ENCODE data around the gene SIAH2.

The SIAH2 gene

DNA sequence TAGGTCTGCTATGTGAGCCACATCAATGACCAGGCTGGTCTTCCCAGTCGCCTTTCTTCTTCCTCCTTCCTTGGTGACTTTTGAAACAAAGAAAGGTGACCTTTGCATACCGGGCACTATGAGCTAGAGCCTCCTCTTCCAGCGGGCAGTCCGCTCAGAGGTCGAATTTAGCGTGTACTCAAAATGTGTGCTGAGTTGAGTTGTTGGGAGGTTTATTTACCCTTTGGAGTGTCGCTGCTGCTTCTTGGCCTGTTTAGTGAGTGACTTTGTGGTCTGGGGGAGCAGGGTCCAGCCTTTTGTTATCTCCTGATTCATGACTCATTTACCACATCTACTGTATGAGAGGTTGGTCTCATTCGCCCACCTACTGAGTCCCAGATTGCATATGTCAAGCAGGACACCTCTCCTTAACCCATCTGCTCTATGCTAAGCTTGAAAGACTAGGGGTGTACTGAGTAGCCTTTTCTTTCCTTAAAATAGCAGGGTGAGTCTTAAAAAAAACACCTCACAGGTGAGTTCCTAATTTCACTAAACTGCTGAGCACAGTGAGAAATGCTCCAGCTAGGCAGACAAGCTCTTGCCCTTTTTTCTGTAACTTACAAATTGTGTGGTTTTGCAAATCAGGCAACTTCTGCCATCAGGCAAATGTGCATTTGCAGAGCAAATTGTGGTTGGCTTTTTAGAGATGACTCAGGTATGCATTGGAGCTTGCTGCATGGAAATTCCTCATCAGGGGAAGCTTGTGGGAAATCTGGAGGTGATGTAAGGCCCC, 3.2 kb upstream of the SIAH2 start:
- TF ChIP-seq CTCF (IDR thresholded peaks at IDR 0.05; ENCODE audit: borderline replicate concordance, insufficient read depth, low read depth, low read length), result no peak
- H3K4me3 ChIP-seq (ENCODE audit: low read depth, low read length), result no peak overlapping the region

DNA sequence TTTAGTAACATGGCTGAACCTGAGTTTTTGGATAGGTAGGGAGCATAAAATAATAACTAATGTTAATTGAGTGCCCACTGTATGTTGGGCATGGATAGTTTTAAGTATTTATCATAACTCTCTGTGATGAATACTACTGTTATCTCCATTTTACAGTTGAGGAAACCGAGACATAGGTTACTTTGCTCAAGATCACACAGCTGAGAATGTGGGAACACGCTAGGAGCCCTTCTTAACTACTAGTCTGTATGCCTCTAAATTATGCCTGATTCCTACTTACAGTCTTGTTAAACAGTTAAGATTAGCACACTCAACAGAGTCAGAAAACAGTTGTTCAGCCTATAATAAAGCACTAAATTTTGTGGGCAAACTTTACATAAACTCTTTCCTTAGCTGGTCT, 2.0 kb upstream of the SIAH2 start:
- no peak overlapping the region for H3K4me3 ChIP-seq (ENCODE audit: low read depth, low read length)
- TF ChIP-seq CTCF (IDR thresholded peaks at IDR 0.05; ENCODE audit: borderline replicate concordance, insufficient read depth, low read depth, low read length), result no peak

- no peak for TF ChIP-seq CTCF (IDR thresholded peaks at IDR 0.05; ENCODE audit: borderline replicate concordance, insufficient read depth, low read depth, low read length)
- no peak overlapping the region for H3K4me3 ChIP-seq (ENCODE audit: low read depth, low read length)
Observed at GRCh38 chr3:150764566-150764965, 1.6 kb upstream of the SIAH2 start.

- H3K4me3 ChIP-seq (ENCODE audit: low read depth, low read length), result peak overlapping the region; percentile 65
- peak; percentile 44 for TF ChIP-seq CTCF (IDR thresholded peaks at IDR 0.05; ENCODE audit: borderline replicate concordance, insufficient read depth, low read depth, low read length)
Observed at GRCh38 chr3:150763841-150764483, 993 bp upstream of the SIAH2 start.

GRCh38 chr3:150762662-150763121, 277 bp downstream of the SIAH2 start:
- H3K4me3 ChIP-seq (ENCODE audit: low read depth, low read length), result peak overlapping the region; percentile 65
- TF ChIP-seq CTCF (IDR thresholded peaks at IDR 0.05; ENCODE audit: borderline replicate concordance, insufficient read depth, low read depth, low read length), result no peak

- TF ChIP-seq CTCF (IDR thresholded peaks at IDR 0.05; ENCODE audit: borderline replicate concordance, insufficient read depth, low read depth, low read length), result no peak
- H3K4me3 ChIP-seq (ENCODE audit: low read depth, low read length), result peak overlapping the region; percentile 65
Observed at GRCh38 chr3:150761831-150762661, 923 bp downstream of the SIAH2 start.
